HG03139 (cell line): ENCODE results near the gene F7.
"Not testable (repeated sequence)": the region's sequence is repeated elsewhere in the genome, so short reads cannot be mapped to it uniquely, and the experiment has no call there.

ENCODE experiments used
- ATAC-seq: cut with Tn5 transposase; IDR thresholded peaks from one replicate; pipeline ENCODE4 v1.9.1; 2021; ENCODE audit not compliant: unreplicated experiment

Gene F7

GRCh38 chr13:113105032-113105920, at the start of gene F7:
TSS of gene F7 (plus strand) at chr13:113105791. CDS start at chr13:113105842, 51 bp downstream.
- no peak for ATAC-seq

GRCh38 chr13:113057084-113057483, 48.5 kb upstream of the F7 start:
- ATAC-seq = no peak

- not testable (repeated sequence) for ATAC-seq
These were observed 48.0 kb upstream of the F7 start for GRCh38 chr13:113057559-113057958.

- ATAC-seq = no peak
These were observed 47.2 kb upstream of the F7 start for GRCh38 chr13:113058129-113058987.

GRCh38 chr13:113058988-113059850, 46.4 kb upstream of the F7 start:
- no peak for ATAC-seq

- ATAC-seq = no peak
These were observed 45.7 kb upstream of the F7 start for GRCh38 chr13:113059891-113060290.

GRCh38 chr13:113060557-113061270, 44.9 kb upstream of the F7 start:
- ATAC-seq = no peak

GRCh38 chr13:113061271-113061625, 44.3 kb upstream of the F7 start:
- ATAC-seq = no peak

GRCh38 chr13:113061796-113062425, 43.7 kb upstream of the F7 start:
- no peak for ATAC-seq

GRCh38 chr13:113062691-113063090, 42.9 kb upstream of the F7 start:
- no peak for ATAC-seq

GRCh38 chr13:113063091-113063491, 42.5 kb upstream of the F7 start:
- ATAC-seq = no peak

GRCh38 chr13:113064000-113064533, 41.5 kb upstream of the F7 start:
- ATAC-seq = no peak

- no peak for ATAC-seq
These were observed 40.8 kb upstream of the F7 start for GRCh38 chr13:113064534-113065405.

GRCh38 chr13:113065406-113066141, 40.0 kb upstream of the F7 start:
- no peak for ATAC-seq

GRCh38 chr13:113066142-113066455, 39.5 kb upstream of the F7 start:
- ATAC-seq = no peak

GRCh38 chr13:113066746-113067145, 38.8 kb upstream of the F7 start:
- ATAC-seq = no peak

GRCh38 chr13:113069861-113070805, 35.5 kb upstream of the F7 start:
- no peak for ATAC-seq
